GM08714 (cell line): ENCODE results near the gene PNKD.

ENCODE experiments used
- H3K4me3 ChIP-seq: fragments of 200-500 bp; sonication (Bioruptor generic); 2 replicates; pipeline ENCODE4 v1.5.1; 2014; ENCODE audit warnings: mild to moderate bottlenecking, low read length, inconsistent platforms
- ZNF274 ChIP-seq: IDR thresholded peaks from 2 replicates; pipeline ENCODE4 v1.6.1; 2012; ENCODE audit warnings: mild to moderate bottlenecking, low read depth, low read length

PNKD gene

GRCh38 chr2:218340656-218341055 lies 70.3 kb downstream of the PNKD start:
- TF ChIP-seq ZNF274 = no peak
- no peak overlapping the region for H3K4me3 ChIP-seq

DNA sequence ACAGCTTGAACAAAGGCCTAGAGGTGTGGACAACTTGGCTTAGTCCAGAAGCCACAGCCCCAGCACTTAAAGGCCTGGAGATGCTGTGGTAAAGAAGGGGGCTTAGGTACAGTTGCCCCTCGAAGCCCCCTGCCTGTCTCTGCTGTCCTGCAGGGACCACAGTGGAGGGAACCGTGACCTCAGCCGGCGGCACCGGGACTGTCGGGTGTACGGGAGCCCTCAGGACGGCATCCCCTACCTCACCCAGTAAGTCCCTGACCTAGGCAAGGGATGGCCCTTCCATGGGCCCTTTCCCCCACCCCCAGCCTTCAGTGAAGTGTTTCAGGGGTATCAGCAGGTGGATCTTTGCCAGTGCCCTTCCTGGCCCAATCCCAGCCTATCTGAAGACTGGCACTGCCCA lies 71.1 kb downstream of the PNKD start:
- TF ChIP-seq ZNF274 = no peak
- H3K4me3 ChIP-seq = no peak overlapping the region

DNA sequence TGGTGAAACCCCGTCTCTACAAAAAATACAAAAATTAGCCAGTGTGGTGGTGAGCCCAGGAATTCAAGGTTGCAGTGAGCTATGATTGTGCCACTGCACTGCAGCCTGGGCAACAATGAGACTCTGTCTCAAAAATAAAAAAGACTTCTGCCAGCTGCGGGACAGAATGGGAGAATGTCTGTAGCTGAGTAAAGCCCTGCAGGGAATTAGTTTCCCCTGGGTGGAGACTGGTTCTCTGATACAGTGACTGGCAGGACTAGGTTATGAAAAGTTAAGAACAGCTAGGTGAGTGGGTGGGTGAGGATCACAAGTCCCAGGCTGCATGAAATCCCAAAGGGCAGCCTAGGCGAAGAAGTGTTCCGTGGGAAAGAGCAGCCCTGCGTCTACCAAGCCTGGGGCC lies 72.5 kb downstream of the PNKD start:
- no peak for TF ChIP-seq ZNF274
- no peak overlapping the region for H3K4me3 ChIP-seq

- H3K4me3 ChIP-seq = no peak overlapping the region
- no peak for TF ChIP-seq ZNF274
Observed at GRCh38 chr2:218343591-218343990, 73.3 kb downstream of the PNKD start.

DNA sequence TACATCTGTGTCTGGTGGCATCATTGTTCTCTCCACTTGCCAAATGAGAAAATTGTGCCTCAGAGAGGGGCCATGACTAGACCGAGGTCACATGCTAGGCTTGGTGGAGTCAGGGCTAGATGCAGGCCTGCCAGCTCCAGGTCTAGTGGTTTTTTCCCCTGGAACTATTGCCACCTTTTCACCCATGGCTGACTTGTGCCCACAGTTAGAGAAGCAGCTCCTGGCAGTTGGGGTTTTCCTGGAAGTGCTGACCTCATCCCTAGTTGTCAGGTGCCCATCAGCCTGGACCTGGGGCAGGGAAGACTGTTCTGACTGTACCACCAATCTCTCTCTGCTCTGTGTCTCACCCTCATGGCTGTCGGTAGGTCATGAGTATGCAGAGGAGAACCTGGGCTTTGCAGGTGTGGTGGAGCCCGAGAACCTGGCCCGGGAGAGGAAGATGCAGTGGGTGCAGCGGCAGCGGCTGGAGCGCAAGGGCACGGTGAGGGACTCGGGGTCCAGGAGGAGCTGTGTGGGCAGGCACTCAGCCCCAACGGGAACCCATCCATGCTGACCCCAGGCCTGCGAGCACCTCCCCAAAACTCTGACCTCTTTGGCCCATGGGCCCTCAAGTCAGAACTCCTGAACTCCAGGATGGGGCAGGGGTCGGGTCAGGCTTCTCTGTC lies 73.9 kb downstream of the PNKD start:
- no peak overlapping the region for H3K4me3 ChIP-seq
- TF ChIP-seq ZNF274 = no peak

- no peak overlapping the region for H3K4me3 ChIP-seq
- no peak for TF ChIP-seq ZNF274
Observed at GRCh38 chr2:218344755-218345417, 74.6 kb downstream of the PNKD start.

- no peak for TF ChIP-seq ZNF274
- no peak overlapping the region for H3K4me3 ChIP-seq
Observed at GRCh38 chr2:218345491-218346236, 75.3 kb downstream of the PNKD start.

- no peak for TF ChIP-seq ZNF274
- H3K4me3 ChIP-seq = no peak overlapping the region
Observed at GRCh38 chr2:218347172-218347571, 76.9 kb downstream of the PNKD start.

- no peak for TF ChIP-seq ZNF274
- H3K4me3 ChIP-seq = no peak overlapping the region
Observed at GRCh38 chr2:218354045-218354444, 83.7 kb downstream of the PNKD start.

DNA sequence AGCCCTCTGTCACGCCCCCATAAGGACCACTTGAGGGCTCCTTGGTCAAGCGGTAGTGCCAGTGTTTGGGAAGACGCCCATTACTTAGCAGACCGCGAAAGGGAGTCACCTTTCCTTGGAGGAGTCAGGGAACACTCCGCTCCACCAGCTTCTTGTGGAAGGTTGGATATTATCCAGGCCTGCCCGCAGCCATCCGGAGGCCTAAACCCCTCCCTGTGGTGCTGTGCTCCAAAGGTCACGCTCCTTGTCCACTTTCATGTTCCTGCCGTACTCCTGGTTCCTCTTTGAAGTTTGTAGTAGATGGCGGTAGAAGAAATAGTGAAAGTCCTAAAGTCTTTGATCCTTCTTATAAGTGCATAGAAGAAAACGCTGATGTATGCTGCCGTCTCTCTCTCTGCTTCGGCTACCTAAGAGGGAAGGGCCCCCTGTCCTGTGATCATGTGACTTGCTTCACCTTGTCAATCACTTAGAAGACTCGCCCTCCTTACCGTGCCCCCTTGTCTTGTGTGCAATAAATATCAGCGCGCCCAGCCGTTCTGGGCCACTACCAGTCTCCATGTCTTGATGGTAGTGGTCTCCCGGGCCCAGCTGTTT lies 84.6 kb downstream of the PNKD start:
- no peak for TF ChIP-seq ZNF274
- H3K4me3 ChIP-seq = no peak overlapping the region

GRCh38 chr2:218357236-218358177 lies 87.2 kb downstream of the PNKD start:
- TF ChIP-seq ZNF274 = no peak
- no peak overlapping the region for H3K4me3 ChIP-seq

DNA sequence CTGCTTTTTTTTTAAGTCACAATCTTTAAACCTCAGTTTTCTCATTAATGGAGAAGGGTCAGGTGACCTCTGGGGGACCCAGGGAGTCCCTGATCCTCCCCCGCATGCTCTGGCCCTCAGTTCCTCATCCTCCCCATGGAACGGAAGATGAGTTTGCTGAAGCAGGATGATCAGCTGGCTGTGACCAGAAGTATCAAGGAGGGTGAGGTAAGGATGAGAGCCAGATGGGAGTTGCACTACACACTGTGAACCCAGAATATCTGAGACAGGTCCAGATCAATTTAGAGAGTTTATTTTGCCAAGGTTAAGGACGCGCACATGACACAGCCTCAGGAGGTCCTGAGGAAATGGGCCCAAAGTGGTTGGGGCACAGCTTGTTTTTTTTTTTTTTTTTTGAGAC lies 90.1 kb downstream of the PNKD start:
- no peak overlapping the region for H3K4me3 ChIP-seq
- no peak for TF ChIP-seq ZNF274

GRCh38 chr2:218362606-218363005 lies 92.3 kb downstream of the PNKD start:
- H3K4me3 ChIP-seq = no peak overlapping the region
- TF ChIP-seq ZNF274 = no peak

DNA sequence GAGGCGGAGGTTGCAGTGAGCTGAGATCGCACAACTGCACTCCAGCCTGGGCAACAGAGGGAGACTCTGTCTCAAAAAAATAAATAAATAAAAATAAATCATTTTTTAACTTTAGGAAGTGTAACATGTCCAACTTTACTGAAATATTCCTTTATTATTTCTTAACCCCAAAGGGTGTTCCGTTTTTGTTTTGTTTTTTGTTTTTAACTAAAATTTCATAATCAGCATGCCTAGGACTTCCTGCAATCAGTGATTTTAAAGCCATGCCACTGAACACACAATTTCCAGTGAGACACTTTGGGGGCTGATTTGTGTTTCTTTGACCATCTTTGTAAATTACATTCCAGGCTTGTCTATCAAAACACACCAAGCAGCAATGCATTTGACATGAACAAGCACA lies 93.4 kb downstream of the PNKD start:
- no peak overlapping the region for H3K4me3 ChIP-seq
- no peak for TF ChIP-seq ZNF274
